DMS114 treated with DMSO at 0.1 percent for 48 hours (cell line): ENCODE results near the gene RASGRP1.
A peak's percentile ranks its signal among the peaks of the same experiment; 100 is the strongest.

ENCODE experiments used
- DNase-seq: peaks from one replicate; lab custom pipeline; 2025; ENCODE audit not compliant: unreplicated experiment; lab: John Stamatoyannopoulos, UW

Gene RASGRP1

DNA sequence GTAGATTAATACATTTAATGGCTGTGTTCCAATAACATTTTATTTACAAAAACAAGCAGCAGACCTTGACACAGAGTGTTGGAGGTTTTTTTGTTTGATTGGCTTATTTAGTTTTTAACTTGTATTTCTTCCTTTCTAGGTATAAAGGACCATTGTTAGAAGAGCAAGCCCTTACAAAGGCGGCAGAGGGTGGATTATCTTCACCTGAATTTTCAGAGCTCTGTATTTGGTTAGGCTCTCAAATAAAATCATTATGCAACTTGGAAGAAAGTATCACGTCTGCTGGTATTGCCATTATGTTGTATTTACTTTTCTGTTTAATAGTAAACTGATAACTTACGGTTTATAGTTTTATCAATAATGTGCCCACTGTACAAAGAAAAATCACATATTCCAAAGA lies 100.7 kb downstream of the RASGRP1 start:
- no peak for DNase-seq

GRCh38 chr15:38461066-38461833 lies 103.4 kb downstream of the RASGRP1 start:
- no peak for DNase-seq

DNA sequence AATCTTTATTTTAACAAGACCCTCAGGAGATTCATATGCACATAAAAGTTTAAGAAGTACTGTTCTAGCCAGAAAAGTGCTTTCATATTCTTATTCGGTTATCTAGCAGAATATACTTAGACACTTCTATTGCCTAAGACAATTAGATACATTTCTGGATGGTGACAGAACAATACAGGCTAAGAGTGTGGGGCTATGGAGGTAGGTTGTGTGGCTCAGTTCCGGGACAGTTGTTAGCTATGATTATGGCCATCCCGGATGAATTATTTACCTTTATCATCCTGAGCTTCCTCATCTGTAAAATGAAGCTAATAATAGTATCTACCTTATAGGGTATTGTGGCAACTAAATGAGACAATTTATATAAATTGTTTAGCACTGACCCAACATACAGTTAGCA lies 104.1 kb downstream of the RASGRP1 start:
- DNase-seq, result no peak

- no peak for DNase-seq
Measured at GRCh38 chr15:38459480-38459879, 105.1 kb downstream of the RASGRP1 start.

DNA sequence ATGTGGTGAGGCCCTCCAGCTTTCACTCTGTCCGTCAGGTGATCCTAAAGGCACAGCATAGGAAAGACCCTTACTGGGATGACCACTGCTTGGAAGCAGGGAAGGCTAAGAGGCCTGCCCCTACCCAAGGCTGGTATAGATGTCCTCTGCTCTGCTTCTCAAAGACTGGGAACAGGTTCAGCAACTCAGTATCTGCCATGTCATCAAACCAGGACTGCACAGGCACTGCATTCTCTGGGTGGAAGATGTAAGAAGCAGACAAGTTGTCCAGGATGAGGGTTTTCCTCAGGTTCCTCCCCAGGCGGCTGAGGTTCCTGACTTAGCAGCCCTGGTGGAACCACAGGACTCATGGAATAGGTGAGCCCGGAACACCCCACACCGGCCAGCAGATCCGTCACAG lies 106.0 kb downstream of the RASGRP1 start:
- DNase-seq, result no peak

GRCh38 chr15:38455092-38455491 lies 109.5 kb downstream of the RASGRP1 start:
- no peak for DNase-seq

- DNase-seq, result no peak
Measured at GRCh38 chr15:38454696-38455090, 109.9 kb downstream of the RASGRP1 start.

DNA sequence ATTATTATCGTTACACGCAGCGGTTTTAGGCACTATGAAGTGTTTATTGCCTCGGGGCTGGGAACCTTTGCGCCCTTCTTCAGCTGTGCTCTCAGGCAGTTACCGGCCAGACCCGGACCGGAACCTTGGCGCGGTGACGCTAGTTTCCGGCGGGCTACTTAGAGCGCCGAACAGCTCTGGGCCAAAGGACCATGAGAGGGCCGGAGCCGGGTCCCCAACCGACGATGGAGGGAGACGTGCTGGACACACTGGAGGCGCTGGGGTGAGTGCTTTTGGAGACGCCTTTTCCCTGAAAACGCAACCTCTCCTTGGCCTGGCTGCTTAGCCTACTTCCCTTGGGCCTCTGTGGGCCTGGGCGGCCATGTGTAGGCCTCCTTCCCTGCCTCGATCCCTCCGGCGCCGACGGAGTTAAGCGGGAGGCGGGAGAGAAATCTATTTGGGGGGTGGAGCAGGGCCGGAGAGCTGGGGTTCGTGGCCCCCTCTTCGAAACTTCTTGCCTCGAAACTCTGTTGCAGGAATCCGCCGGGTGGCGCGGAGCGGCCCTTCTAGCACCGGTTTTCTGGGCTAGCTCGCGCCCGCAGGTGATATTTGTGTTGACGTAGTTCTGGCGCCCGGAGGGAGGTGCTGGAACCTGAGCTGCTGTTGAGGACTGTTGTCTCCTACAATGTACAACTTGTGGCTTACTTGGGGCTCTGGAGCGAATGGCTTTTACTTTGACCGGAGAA lies 110.5 kb downstream of the RASGRP1 start, which contains the start of gene FAM98B:
TSS of gene FAM98B (plus strand) at position 157 of the 725 bp plus-strand sequence. CDS start at position 192, 35 bp downstream.
- DNase-seq, result peak; percentile 69

DNA sequence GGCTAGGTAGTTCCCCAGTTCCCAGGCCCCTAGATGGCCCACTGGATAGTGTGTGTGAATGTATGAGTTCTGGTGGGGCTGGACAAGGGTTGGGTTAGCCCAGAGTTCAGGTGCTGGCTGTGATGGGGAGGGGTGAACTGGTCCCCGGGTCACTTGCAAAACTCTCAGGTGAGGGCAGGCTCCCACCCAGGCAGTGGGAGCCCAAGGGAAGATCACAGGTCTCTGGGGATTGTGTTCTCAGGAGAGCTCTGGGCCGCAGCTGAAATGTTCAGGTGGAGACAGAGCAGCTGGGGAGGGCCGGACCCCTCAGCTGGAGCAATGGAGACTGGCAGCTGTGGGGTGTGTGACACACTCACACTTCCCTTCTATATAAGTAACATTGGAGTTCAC lies 123.5 kb downstream of the RASGRP1 start:
- no peak for DNase-seq

DNA sequence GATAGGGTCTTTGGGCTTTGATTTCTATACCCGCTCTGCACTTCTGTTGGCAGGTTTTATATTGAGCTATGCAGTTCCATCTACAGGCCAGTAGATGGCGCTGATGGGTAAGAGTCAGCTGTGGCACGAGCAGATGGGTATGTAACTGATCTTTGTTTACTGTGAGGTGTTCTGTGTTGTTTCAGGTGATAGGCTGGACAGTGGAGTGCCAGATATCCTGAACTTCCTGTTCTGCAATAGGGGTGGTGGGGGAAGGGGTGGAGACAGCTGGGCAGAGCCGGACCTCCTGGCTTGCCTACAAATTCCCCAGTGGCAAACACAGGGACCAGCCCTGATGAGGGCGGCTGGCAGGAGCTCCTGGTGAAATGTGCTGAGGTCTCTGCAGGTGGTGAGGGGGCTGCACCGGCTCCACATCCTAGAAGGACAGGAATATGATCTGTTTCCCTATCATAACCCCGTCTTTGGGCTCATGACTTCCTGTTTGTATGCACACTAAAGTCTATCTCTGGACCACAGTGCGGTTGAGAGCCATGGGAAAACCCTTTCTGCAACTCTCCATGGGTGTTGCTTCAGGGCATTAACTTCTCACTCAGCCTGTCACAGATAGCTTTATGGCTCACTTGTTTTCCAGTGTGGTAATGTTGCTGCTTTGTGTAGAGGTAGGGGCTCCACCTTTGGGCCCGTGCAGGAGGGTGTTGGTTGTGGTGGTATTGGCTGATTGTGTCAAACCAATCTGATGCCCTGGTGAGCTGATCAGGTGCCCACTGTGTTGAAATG lies 124.1 kb downstream of the RASGRP1 start:
- peak; percentile 52 for DNase-seq
